IPS DF 6.9 (cell line): ENCODE data around the gene CYP2F1.
"Not testable (repeated sequence)": the region's sequence is repeated elsewhere in the genome, so short reads cannot be mapped to it uniquely, and the experiment has no call there.

ENCODE experiments used
- DNase-seq: peaks from one replicate; pipeline ENCODE4 v3.0.0-alpha.2; 2013; ENCODE audit warnings: low read depth, low spot score
- H3K27ac ChIP-seq: one replicate; pipeline ENCODE4 v1.5.1; 2013; ENCODE audit warnings: low read length, control low read depth
- H3K27me3 ChIP-seq: 2 replicates; pipeline ENCODE4 v1.6.1; 2013; ENCODE audit warnings: mild to moderate bottlenecking, low read length; ENCODE audit not compliant: control insufficient read depth, insufficient read depth
- H3K36me3 ChIP-seq: 2 replicates; pipeline ENCODE4 v1.6.1; 2013; ENCODE audit warnings: low read length; ENCODE audit not compliant: control insufficient read depth, insufficient read depth
- H3K4me1 ChIP-seq: 2 replicates; pipeline ENCODE4 v1.6.1; 2013; ENCODE audit warnings: low read length; ENCODE audit not compliant: control insufficient read depth, insufficient read depth
- H3K4me3 ChIP-seq: 2 replicates; pipeline ENCODE4 v1.5.1; 2013; ENCODE audit warnings: mild to moderate bottlenecking, low read length
- H3K9me3 ChIP-seq: 2 replicates; pipeline ENCODE4 v1.6.1; 2013; ENCODE audit warnings: low read length, inconsistent platforms; ENCODE audit not compliant: control insufficient read depth, insufficient read depth
- WGBS: extraction: QIAGEN DNeasy Blood & Tissue Kit; methylation state at CpG from one replicate; pipeline ENCODE4 v1.1.7; 2013; ENCODE audit warnings: mixed read lengths, missing lambda C conversion rate; ENCODE audit not compliant: insufficient read length, insufficient coverage; 5-methylcytosine and 5-hydroxymethylcytosine counted together

The CYP2F1 gene

GRCh38 chr19:41098762-41099161 lies 15.5 kb upstream of the CYP2F1 start:
- no CpG with 5 or more reads among the region's 5 CpGs for WGBS
- Histone ChIP-seq H3K27ac (no peak overlapping the region), H3K9me3 (no peaks in the 10 kb centered on the region), H3K4me1 (peaks cover 2% of the 10 kb centered on the region; the same call in 1 of the 2 replicates), H3K27me3 (no peaks in the 10 kb centered on the region), H3K36me3 (no peaks in the 10 kb centered on the region), H3K4me3 (no peak overlapping the region)
- no peak for DNase-seq

- H3K4me1 ChIP-seq, H3K9me3 ChIP-seq, H3K27ac ChIP-seq, H3K36me3 ChIP-seq, H3K27me3 ChIP-seq, H3K4me3 ChIP-seq, DNase-seq: not testable (repeated sequence)
- WGBS, result no CpG with 5 or more reads among the region's 1 CpG
Observed at GRCh38 chr19:41102210-41102609, 12.0 kb upstream of the CYP2F1 start.

- 100% methylated on average over 1 of the region's 3 CpGs for WGBS
- no peaks in the 10 kb centered on the region for H3K27me3 ChIP-seq
Observed at GRCh38 chr19:41106177-41106576, 8.1 kb upstream of the CYP2F1 start.

GRCh38 chr19:41111296-41111695 lies 2.9 kb upstream of the CYP2F1 start:
- Histone ChIP-seq H3K27ac (no peak overlapping the region), H3K27me3 (no peaks in the 10 kb centered on the region), H3K36me3 (no peaks in the 10 kb centered on the region), H3K9me3 (peaks cover 8% of the 10 kb centered on the region; the same call in 1 of the 2 replicates), H3K4me3 (no peak overlapping the region), H3K4me1 (no peaks in the 10 kb centered on the region)
- DNase-seq, result no peak
- WGBS, result no CpG with 5 or more reads among the region's 9 CpGs

More at GRCh38 chr19:41106177-41106576, 8.1 kb upstream of the CYP2F1 start:
- Histone ChIP-seq H3K4me1 (no peaks in the 10 kb centered on the region), H3K27ac (no peak overlapping the region), H3K36me3 (no peaks in the 10 kb centered on the region), H3K9me3 (no peaks in the 10 kb centered on the region), H3K4me3 (no peak overlapping the region)
- DNase-seq, result no peak

DNA sequence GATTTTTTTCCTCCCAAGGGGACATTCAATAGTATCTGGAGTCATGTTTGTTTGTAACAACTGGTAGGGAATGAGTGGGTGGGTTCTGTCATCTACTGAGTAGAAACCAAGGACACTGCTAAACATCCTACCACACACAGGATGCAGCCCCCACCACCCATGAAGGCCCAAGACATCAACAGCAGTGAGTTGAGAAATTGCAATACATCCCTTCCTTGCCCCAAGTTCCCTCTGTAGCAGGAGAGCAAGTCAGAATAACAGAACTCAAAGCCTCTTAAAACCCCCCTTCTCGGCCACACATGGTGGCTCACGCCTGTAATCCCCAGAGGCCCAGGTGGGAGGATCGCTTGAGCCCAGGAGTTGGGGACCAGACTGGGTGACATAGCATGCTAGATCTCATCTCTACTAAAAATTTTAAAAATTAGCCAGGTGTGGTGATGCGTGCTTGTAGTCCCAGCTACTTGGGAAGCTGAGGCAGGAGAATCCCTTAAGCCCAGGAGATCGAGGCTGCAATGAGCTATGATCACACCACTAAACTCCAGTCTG lies 2.4 kb upstream of the CYP2F1 start:
- Histone ChIP-seq H3K9me3 (peaks cover 8% of the 10 kb centered on the region; the same call in 1 of the 2 replicates), H3K27ac (no peak overlapping the region), H3K27me3 (no peaks in the 10 kb centered on the region), H3K36me3 (no peaks in the 10 kb centered on the region), H3K4me3 (no peak overlapping the region), H3K4me1 (no peaks in the 10 kb centered on the region)
- no peak for DNase-seq
- WGBS, result no CpG with 5 or more reads among the region's 5 CpGs

DNA sequence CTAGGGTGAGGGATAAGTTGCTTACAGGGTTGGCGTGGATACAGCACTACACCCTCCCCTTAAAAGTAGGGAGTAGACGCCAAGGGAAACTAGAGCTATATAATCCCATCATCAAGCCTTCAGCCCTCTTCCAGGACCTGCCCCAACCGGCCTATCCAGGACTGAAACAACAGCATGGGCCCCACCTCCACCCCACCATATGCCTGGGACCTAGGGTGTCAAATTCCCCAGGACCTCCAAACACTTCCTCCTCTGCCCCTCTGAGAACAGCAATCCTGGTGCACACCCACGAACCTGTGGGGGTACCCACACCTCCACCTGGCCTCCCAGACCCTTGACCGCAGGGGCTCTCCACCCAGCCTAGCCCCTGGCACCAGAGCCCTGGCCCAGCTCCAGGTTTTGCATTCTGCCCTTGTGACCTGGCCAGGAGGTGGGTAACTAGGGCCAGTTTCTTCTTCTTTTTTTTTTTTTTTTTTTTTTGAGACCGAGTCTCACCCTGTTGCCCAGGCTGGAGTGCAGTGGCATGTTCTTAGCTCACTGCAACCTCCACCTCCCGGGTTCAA lies 1.4 kb upstream of the CYP2F1 start:
- no CpG with 5 or more reads among the region's 7 CpGs for WGBS
- H3K4me1 ChIP-seq, result no peaks in the 10 kb centered on the region

DNA sequence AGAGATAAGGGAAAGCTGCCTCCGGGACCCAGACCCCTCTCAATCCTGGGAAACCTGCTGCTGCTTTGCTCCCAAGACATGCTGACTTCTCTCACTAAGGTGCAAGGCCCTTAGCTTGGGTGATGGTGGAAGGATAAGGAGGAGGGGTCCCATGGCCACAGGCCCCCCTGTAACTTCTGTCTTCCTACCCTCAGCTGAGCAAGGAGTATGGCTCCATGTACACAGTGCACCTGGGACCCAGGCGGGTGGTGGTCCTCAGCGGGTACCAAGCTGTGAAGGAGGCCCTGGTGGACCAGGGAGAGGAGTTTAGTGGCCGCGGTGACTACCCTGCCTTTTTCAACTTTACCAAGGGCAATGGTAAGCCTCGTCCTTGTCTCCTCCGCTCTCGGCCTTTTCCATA lies 2.0 kb downstream of the CYP2F1 start:
- no peaks in the 10 kb centered on the region for H3K36me3 ChIP-seq
- no peak for DNase-seq
- H3K9me3 ChIP-seq, result peaks cover 8% of the 10 kb centered on the region; the same call in 1 of the 2 replicates
- no peak overlapping the region for H3K27ac ChIP-seq
- H3K4me1 ChIP-seq, result no peaks in the 10 kb centered on the region
- H3K4me3 ChIP-seq, result no peak overlapping the region
- WGBS, result no CpG with 5 or more reads among the region's 8 CpGs
- no peaks in the 10 kb centered on the region for H3K27me3 ChIP-seq

More for the DNA sequence above, 1.4 kb upstream of the CYP2F1 start:
- no peaks in the 10 kb centered on the region for H3K27me3 ChIP-seq
- no peak for DNase-seq
- H3K9me3 ChIP-seq, result peaks cover 8% of the 10 kb centered on the region; the same call in 1 of the 2 replicates
- H3K4me3 ChIP-seq, result no peak overlapping the region
- no peak overlapping the region for H3K27ac ChIP-seq
- no peaks in the 10 kb centered on the region for H3K36me3 ChIP-seq

DNA sequence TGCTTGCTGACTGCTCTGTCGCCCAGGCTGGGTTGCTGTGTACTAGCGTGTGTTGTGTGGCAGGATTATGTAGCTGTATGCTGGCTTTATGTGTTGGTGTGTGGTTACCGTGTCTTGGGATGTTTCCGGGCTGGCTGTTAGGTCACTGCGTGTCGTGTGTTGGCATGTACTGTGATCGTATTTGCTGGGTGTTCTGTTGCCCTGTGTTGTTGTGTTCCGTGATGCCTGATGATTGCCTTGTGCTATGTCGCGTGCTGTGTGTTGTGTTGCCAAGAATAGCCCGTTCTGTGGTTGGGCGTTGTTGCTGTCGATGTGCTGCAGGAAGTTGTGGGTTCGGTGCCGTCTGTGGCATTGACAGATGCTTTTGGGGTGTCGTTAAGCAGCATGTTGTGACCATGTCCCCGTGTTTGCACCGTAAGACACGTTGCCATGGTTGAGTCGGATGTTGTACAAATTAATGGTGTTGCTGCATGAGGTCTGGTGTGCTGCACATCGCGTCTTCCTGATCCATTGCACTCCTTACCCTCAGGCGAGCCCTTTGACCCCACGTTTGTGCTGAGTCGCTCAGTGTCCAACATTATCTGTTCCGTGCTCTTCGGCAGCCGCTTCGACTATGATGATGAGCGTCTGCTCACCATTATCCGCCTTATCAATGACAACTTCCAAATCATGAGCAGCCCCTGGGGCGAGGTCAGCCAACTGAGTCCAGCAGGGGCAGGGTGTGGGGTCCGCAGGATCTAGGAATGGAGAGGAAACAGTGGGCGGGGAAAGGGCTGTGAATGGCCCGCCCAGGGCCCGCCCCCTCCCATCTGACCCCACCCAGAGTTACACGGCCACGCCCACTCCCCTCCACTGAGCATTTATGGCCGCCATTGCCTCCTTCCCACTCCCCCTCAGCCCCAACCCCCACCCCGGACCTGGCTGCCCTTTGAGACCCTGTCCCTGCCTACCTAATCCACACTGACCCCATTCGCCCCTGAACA lies 7.0 kb downstream of the CYP2F1 start:
- not testable (repeated sequence) for H3K27me3 ChIP-seq, DNase-seq, H3K27ac ChIP-seq, H3K4me3 ChIP-seq, H3K36me3 ChIP-seq, H3K4me1 ChIP-seq, H3K9me3 ChIP-seq
- no CpG with 5 or more reads among the region's 41 CpGs for WGBS

DNA sequence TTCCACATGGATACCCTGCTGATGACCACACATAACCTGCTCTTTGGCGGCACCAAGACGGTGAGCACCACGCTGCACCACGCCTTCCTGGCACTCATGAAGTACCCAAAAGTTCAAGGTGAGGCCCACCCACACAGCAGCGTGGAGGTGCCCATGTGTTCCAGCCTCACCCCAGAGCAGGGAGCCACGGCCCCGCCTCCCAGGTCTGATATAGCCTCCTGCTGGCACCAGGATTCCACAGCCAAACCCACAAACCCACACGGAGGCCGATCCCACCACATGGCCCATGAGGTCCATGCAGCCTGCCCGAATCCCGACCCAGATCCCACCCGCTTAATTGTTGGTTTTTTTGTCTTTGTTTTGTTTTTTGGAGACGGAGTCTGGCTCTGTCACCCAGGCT lies 8.6 kb downstream of the CYP2F1 start:
- H3K4me3 ChIP-seq, H3K27ac ChIP-seq, H3K9me3 ChIP-seq, H3K27me3 ChIP-seq, H3K36me3 ChIP-seq, DNase-seq, H3K4me1 ChIP-seq: not testable (repeated sequence)
- WGBS, result no CpG with 5 or more reads among the region's 13 CpGs

GRCh38 chr19:41123716-41124294 lies 9.6 kb downstream of the CYP2F1 start:
- Histone ChIP-seq H3K36me3 (no peaks in the 10 kb centered on the region), H3K27me3 (no peaks in the 10 kb centered on the region), H3K9me3 (no peaks in the 10 kb centered on the region), H3K4me3 (no peak overlapping the region), H3K4me1 (peaks cover 2% of the 10 kb centered on the region; the same call in 1 of the 2 replicates), H3K27ac (no peak overlapping the region)
- WGBS, result no CpG with 5 or more reads among the region's 11 CpGs
- DNase-seq, result no peak
